GM11168 (cell line): Measurements from ENCODE around the gene ORMDL2.
"Not testable (repeated sequence)": the region's sequence is repeated elsewhere in the genome, so short reads cannot be mapped to it uniquely, and the experiment has no call there.

ENCODE experiments used
- in situ Hi-C: fragments of 300-500 bp; cut with MboI; formaldehyde crosslinking; loops from one replicate; pipeline ENCODE4 v1.12.0; 2022; ENCODE audit warnings: low sequenced_read_pairs; ENCODE audit not compliant: unreplicated experiment

ORMDL2 gene

DNA sequence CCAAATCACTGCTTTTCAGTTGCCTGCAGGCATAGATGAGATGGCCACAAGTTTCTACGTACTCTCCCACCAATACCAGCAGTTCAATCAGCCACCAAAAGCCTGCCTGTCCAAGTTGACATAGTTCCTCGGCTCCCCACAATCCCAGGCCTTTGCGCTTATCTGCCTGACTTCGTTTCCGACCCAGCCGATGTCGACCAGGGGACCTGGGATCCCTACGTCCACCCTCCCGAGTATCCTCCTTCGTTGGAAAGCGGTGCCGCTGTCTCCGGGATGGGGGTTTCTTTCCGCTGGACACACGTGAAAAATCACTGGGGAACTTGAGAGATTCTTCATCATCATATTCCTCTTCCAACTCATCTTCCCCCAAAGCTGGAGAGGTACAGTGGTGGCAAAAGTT, 10.0 kb downstream of the ORMDL2 start:
- in situ Hi-C loops, result no loop called here

DNA sequence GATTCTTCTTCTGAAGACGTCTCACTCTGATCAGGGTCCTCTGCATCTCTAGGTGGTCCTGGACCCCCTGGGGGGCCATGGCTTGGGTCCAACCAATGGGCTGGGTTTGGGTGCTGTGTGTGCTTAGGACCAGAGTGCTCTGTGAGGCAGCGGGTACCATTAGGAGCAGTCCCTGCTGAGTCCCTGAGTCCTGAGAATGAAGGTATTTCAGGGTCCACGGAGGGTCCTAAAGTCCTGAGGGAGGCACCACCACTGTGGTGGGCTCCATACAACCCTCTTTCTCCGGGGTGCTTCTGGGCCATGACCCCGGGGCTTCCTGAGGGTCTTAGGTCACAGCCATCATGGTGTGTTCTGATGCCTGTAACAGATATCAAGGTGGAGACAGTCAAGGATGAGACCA, 10.5 kb downstream of the ORMDL2 start:
- in situ Hi-C loops, result no loop called here

DNA sequence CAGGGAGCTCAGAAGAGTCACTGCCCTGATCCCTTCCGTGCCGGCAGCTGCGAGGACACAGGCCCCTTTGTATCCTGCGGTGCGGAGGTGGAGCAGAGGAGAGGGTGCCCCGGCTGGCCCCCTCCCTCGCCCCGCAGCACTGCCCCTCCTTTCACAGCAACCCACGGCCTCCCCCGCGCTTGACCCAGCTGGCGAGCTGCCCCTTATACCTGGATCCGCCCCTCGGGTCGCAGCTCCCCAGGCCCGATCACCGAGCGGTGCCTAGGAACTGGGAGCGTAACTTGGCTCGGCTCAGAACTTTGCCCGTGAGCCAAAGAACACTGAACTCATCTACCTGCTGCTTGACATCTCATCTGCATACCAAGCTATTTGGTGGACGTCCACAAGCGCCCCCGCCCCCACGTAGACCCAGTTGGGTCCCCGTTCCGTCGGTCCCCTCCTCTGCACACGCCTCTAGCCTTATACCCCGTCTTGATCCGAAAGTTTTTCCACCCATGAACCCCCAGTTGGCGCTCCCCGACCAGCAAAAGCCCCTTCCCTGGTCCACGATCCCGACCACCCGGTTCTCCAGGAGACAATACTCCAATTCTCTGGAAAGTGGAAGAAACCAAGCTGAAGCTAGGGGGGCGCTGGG, 12.2 kb downstream of the ORMDL2 start:
- in situ Hi-C loops, result no loop called here

GRCh38 chr12:55830601-55831446, 13.0 kb downstream of the ORMDL2 start:
- in situ Hi-C loops, result no loop called here

DNA sequence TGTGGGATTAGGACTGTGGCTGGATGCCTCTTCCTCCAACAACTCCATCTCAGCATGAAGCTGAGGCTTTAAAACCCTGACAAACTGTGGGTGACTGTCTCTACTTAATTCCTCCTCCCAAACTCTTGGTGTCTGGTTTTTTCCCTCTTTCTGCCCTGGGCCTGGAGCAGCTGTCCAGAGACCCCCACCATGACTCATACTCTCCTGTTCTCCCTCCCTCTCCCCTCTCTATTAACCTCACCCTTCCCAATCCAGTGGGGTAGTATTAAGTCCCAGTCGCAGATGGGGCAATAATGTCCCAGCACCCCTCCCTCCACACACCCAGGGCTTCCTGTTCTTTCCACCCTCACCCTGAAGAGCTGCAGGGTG, 13.6 kb downstream of the ORMDL2 start:
- in situ Hi-C loops, result no loop called here

GRCh38 chr12:55833056-55833455, 15.2 kb downstream of the ORMDL2 start:
- in situ Hi-C loops, result no loop called here

DNA sequence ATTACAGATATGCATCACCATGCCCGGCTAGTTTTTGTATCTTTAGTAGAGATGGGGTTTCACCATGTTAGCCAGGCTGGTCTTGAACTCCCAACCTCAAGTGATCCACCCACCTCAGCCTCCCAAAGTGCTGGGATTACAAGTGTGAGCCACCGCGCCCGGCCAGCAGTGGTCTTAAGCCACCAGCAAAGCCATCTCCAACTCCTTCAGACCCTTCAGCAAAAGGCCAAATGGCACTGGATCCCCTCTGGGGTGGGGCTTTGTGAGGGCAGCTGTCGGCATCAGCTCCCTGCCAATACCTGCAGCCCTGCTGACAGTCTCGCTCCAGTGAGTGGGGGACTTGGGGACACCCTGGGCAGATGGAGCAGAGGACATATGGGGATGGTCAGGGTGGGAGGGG, 16.6 kb downstream of the ORMDL2 start:
- in situ Hi-C loops, result not testable (repeated sequence)

DNA sequence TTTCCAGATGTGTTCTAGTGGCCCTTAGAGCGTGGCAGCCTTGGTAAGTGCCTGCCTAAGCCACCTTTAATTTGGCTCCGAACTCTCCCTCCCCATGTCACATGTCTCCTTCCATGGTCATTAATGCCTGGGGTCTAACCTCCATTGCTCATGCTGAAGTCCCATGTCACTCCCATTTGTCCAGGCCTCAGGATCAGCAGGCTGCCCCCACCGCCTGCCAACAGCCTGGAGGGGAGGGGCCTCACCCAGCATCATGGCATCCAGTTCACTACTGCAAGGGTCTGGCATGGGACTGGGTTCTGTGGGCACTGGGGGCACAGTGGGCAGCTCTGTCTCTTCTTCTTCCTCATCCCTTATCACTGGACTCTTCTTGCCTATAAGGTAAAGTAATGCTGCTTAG, 20.5 kb downstream of the ORMDL2 start:
- in situ Hi-C loops, result no loop called here

GRCh38 chr12:55839345-55840140, 21.7 kb downstream of the ORMDL2 start:
- in situ Hi-C loops, result no loop called here

DNA sequence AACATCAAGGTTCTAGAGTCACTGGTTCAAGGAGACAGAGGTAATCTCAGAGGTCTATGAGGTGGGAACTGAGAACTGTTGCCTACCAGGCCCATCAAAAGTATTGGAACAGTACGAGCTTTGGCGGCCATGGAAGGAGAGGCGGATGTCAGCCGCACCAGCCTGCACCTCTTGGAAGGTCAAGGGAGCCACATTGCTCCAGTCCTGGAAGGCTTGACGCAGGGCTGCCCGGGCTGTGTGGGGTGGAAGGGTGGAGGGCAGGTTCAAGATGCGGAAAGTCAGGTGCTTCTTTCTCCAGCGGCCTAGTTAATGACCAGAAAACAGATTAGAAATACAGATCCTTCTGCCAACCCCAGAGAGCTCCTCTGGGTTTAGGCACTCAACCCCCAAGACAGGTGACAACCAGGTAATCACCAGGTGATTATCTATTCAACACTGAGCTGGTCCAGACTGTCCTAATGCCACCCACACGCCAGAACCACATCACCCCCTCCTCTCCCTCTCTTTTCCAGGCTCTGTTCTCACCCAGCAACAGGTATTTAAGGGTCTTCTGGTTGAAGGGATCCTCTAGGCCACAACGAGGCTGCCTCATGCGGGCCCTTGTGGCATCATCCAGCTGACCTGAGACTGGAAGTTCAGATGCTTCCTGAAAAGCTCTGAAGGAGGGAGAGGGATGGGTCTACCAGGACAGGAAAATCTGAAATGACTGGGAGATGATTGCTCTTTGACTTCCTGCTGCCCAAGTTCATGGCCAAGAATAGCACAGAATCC, 22.9 kb downstream of the ORMDL2 start:
- in situ Hi-C loops, result no loop called here

GRCh38 chr12:55842681-55843429, 25.0 kb downstream of the ORMDL2 start, which contains the start of gene MMP19:
Gene MMP19 (minus strand): TSS chr12:55842936. CDS start chr12:55842830, 106 bp downstream.
- in situ Hi-C loops, result no loop called here

DNA sequence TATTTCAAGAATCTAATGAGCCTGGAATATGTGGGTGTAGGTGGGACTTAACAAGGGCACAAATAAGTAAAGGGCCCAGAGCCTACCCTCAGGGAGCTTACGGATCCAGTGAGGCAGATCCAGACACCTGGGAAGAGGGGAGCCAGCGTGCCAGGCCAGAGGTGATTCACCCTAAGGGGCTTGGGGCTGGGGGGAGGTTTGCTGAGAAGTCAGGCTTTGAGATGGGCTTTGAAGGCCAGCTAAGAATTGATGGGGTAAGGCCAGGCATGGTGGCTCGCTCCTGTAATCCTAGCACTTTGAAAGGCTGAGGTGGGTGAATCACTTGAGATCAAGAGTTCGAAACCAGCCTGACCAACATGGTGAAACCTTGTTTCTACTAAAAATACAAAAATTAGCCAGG, 25.6 kb downstream of the ORMDL2 start:
- in situ Hi-C loops, result no loop called here

DNA sequence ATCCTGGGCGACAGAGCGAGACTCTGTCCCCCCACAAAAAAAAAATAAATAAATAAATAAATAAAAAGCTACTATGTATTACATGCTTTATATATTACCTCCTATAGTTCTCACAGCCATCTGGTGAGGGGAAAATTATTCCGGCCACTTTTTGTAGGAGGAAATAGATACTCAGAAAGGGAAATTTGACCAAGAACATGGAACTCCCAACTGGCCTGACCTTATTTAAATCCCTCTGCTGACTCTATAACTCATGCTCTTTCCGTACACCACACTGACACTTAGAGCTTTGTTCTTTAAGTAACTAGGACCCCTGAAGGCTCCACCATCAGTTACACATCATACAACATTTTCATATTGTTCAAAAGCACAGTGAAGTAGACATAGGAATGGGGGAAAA, 27.1 kb downstream of the ORMDL2 start:
- in situ Hi-C loops, result no loop called here

GRCh38 chr12:55845361-55845760, 27.5 kb downstream of the ORMDL2 start:
- in situ Hi-C loops, result no loop called here

DNA sequence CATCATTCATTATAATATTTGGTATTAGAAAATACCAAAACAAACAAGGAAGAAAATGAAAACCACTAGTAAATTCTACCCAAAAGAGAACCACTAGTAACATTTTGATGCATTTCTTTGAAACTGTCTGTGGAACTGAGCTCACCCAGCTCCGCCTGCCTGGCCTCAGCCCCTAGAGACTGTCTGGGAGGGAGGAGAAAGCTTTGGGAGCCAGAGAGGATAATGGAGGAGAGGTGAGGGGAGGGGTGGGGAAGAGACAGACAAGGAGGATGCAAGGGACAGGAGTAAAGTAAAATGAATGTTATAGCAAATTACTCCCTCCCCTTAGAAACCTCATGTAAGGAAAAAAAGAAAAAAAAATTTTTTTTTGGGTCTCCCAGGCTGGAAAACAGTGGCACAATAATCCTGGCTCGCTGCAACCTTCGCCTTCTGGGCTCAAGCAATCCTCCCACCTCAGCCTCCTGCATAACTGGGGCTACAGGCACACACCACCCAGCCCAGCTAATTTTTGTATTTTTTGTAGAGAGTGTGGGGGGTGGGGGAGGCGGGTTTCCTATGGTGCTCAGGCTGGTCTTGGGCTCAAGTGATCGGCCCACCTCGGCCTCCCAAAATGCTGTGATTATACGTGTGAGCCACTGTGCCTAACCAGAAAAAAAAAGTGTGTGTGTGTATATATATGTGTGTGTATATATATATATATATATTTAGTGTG, 28.1 kb downstream of the ORMDL2 start:
- in situ Hi-C loops, result no loop called here

DNA sequence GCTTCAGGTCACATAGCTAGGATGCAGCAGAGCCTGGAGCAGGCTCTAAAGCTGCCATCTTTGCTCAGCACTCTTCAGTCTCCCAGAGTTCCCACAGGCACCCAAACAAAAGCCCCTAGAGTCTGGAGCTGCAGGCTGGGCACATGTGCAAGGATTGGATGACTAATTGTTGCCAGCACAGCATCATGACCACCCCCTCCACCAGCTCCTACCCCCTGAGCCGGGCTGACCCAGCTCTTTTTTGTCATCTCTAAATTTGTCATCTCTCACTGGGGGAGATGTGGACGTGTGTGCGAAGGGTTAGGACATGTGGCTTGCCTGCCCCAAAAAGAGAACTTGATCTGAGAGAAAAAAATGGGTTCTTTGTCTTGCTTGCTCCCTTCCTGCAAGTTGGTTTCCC, 29.2 kb downstream of the ORMDL2 start:
- in situ Hi-C loops, result no loop called here

- in situ Hi-C loops, result no loop called here
These were observed 29.9 kb downstream of the ORMDL2 start for GRCh38 chr12:55847603-55848291.

- in situ Hi-C loops, result no loop called here
These were observed 31.9 kb downstream of the ORMDL2 start for GRCh38 chr12:55849616-55850343.
